ENCODE measurements around the gene GTSF1L. TPM values are rescaled to one million over a fixed set of nuclear protein-coding genes. Genes with fewer than 3 reads are reported as not detected.

GTSF1L gene
- total and polyA plus RNA-seq, 12 donors = not detected

DNA sequence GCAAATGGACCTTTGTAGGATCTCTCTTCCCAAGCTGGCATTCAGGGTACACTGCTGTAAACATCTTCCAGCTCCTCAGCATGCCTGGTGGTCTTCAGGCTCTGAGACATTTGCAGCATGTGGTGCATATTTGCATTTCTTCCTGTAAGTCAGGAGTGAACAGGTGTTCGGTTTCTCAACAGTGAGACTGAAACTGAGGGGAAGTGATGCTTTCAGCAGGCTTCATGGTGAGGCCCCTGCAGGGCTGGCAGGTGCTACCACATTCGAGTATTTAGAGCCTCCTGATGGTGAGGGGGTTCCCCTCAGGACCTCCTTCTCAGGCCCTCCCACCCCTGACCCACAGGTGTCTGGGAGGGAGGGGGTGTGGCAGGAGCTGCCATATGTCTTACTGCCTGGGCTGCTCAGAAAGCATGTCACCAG is 44.8 kb downstream of the GTSF1L start:
- H3K27ac ChIP-seq = no peak overlapping the region
- DNase-seq = no peak
- no peak overlapping the region for H3K4me3 ChIP-seq
- ATAC-seq = no peak
- no peaks in the 10 kb centered on the region for H3K36me3 ChIP-seq
- 87 to 89% methylated on average over 2 of the region's 2 CpGs for WGBS, 2 donors
- intact Hi-C loops (cut with DNase I) = loop anchor here in 1 of 10 donors (10.0 kb wide), 1 partner anchor 147 kb away; no protein-coding TSS in a partner anchor
- TF ChIP-seq, protein P1, sequence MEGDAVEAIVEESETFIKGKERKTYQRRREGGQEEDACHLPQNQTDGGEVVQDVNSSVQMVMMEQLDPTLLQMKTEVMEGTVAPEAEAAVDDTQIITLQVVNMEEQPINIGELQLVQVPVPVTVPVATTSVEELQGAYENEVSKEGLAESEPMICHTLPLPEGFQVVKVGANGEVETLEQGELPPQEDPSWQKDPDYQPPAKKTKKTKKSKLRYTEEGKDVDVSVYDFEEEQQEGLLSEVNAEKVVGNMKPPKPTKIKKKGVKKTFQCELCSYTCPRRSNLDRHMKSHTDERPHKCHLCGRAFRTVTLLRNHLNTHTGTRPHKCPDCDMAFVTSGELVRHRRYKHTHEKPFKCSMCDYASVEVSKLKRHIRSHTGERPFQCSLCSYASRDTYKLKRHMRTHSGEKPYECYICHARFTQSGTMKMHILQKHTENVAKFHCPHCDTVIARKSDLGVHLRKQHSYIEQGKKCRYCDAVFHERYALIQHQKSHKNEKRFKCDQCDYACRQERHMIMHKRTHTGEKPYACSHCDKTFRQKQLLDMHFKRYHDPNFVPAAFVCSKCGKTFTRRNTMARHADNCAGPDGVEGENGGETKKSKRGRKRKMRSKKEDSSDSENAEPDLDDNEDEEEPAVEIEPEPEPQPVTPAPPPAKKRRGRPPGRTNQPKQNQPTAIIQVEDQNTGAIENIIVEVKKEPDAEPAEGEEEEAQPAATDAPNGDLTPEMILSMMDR (IDR thresholded peaks at IDR 0.05) = no peak
- H3K9me3 ChIP-seq = no peaks in the 10 kb centered on the region
- H3K4me1 ChIP-seq = peaks cover 0 to 6% (median 0%) of the 10 kb centered on the region in 9 donors
- peaks cover 0 to under 1% (median 0%) of the 10 kb centered on the region in 7 donors for H3K27me3 ChIP-seq

DNA sequence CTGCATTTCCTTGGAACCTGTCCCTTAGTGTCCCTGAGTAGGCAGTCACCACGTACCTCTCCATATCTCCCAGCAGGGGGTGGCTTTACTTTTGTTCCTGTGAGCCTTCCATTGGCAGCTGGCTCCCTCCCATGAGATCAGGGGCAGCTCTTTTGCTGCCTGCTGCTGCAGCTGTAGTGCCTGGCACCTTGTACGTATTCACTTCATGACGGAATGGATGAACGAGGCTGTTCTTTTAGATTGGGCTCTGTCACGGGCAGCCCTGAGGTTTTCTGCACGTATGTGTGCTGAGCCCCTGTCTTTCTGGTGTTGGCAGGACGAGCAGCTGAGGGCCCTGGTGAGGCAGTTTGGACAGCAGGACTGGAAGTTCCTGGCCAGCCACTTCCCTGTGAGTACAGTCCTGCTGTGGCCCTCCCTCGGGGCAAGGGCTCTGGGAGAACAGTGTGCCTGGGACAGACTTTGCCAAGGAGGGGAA is 45.3 kb downstream of the GTSF1L start:
- ATAC-seq = peak in 7 of 8 donors; percentile 25 to 94 (median 78)
- intact Hi-C loops (cut with DNase I) = loop anchor here in 1 of 10 donors (10.0 kb wide), 1 partner anchor 147 kb away; no protein-coding TSS in a partner anchor

DNA sequence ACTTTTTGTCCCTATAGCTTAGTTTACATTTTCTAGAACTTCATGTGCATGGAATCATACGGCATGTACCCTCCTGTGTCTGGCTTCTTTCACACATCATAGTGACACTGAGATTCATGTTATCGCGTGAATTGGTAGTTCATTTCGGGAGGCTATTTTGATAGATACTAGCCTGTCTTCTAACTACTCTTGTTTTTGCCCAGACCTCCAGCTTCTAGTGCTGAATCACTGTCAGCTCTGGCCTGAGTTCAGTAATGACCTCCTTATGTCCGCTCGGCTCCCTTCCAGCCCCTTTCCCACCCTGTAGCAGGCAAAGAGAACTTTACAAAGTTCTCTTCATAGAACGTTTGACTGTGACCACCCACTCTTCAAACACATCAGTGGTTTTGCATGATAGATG is 45.8 kb downstream of the GTSF1L start:
- TF ChIP-seq, protein P1 (IDR thresholded peaks at IDR 0.05) = no peak
- ATAC-seq = peak in 2 of 8 donors; percentile 26 to 41
- WGBS, 2 donors = 81 to 86% methylated on average over 7 of the region's 7 CpGs

More for the DNA sequence above, 45.3 kb downstream of the GTSF1L start:
- Histone ChIP-seq H3K36me3 (no peaks in the 10 kb centered on the region), H3K4me1 (peaks cover 0 to 6% (median 0%) of the 10 kb centered on the region in 9 donors), H3K9me3 (no peaks in the 10 kb centered on the region), H3K4me3 (peak overlapping the region in 1 of 10 donors; percentile 10), H3K27ac (no peak overlapping the region), H3K27me3 (peaks cover 0 to 3% (median 0%) of the 10 kb centered on the region in 7 donors)
- WGBS, 2 donors = 72 to 73% methylated on average over 8 of the region's 8 CpGs
- DNase-seq = peak in 1 of 2 donors; percentile 33
- TF ChIP-seq, protein P1 (IDR thresholded peaks at IDR 0.05) = peak in 3 of 9 donors; percentile 7 to 28 (median 16)

DNA sequence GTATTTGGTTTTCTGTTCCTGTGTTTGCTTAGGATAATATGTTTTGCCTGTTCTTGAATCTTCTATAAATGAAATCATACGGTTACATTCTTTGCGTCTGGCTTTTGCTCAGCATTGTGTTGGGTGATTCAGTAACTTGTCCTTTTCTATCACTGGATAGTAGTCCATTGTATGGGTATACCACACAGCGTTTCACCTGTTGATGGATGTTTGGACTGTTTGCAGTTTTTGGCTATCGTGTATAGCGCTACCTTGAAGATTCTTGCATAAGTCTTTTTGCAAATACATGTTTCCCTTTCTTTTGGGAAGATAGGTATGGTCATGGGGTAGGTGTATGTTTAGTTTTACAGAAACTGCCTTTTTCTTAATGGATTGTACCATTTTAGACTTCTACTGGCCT is 50.4 kb downstream of the GTSF1L start:
- H3K4me3 ChIP-seq = no peak overlapping the region
- no peaks in the 10 kb centered on the region for H3K9me3 ChIP-seq
- H3K36me3 ChIP-seq = no peaks in the 10 kb centered on the region
- ATAC-seq (no peak), DNase-seq (no peak)
- 95 to 96% methylated on average over 5 of the region's 5 CpGs for WGBS, 2 donors
- H3K4me1 ChIP-seq = no peaks in the 10 kb centered on the region
- H3K27me3 ChIP-seq = peaks cover 0 to 22% (median 0%) of the 10 kb centered on the region in 7 donors
- H3K27ac ChIP-seq = no peak overlapping the region
- intact Hi-C loops (cut with DNase I) = no loop called here
- TF ChIP-seq, protein P1 (IDR thresholded peaks at IDR 0.05) = no peak

More for the DNA sequence above, 45.8 kb downstream of the GTSF1L start:
- H3K4me3 ChIP-seq = peak overlapping the region in 1 of 10 donors; percentile 10
- peaks cover 0 to 3% (median 0%) of the 10 kb centered on the region in 7 donors for H3K27me3 ChIP-seq
- H3K9me3 ChIP-seq = no peaks in the 10 kb centered on the region
- no peaks in the 10 kb centered on the region for H3K36me3 ChIP-seq
- intact Hi-C loops (cut with DNase I) = loop anchor here in 1 of 10 donors (10.0 kb wide), 1 partner anchor 146 kb away; no protein-coding TSS in a partner anchor
- no peak overlapping the region for H3K27ac ChIP-seq
- no peak for DNase-seq
- peaks cover 0 to 6% (median 0%) of the 10 kb centered on the region in 9 donors for H3K4me1 ChIP-seq

Other genes with a start within 250 kb of the GTSF1L start
- gene L3MBTL1, start 219.3 kb downstream of the GTSF1L start, total RNA-seq = 1 to 10 TPM; 3.3 to 6.3 (median 4.9) TPM
- gene L3MBTL1, start 219.3 kb downstream of the GTSF1L start, polyA plus RNA-seq = 1 to 10 TPM; 1.2 to 9.0 TPM
- gene SGK2, start 168.0 kb downstream of the GTSF1L start, total RNA-seq = 1 to 10 TPM in 2 of 10 donors, under 1 TPM in 5, not detected in 3; 0.09 to 3.1 (median 0.29) TPM
- 1 to 10 TPM in 1 of 2 donors, under 1 TPM in 1; 0.45 to 1.4 TPM for gene SGK2, start 168.0 kb downstream of the GTSF1L start, polyA plus RNA-seq
- gene IFT52, start 136.1 kb downstream of the GTSF1L start, total RNA-seq = 1 to 10 TPM; 5.2 to 8.0 (median 6.8) TPM
- gene IFT52, start 136.1 kb downstream of the GTSF1L start, polyA plus RNA-seq = 1 to 10 TPM; 8.0 to 8.9 TPM
- gene MYBL2, start 59.9 kb downstream of the GTSF1L start, total RNA-seq = 1 to 10 TPM in 2 of 10 donors, under 1 TPM in 6, not detected in 2; 0.09 to 6.0 (median 0.27) TPM
- gene MYBL2, start 59.9 kb downstream of the GTSF1L start, polyA plus RNA-seq = under 1 TPM; 0.17 to 0.29 TPM
- gene TOX2, start 187.8 kb upstream of the GTSF1L start, total RNA-seq = 1 to 10 TPM in 4 of 10 donors, under 1 TPM in 6; 0.25 to 1.6 (median 0.79) TPM
- 1 to 10 TPM; 1.5 to 2.0 TPM for gene TOX2, start 187.8 kb upstream of the GTSF1L start, polyA plus RNA-seq